Urothelium cell line (cell line): ENCODE measurements around the gene UPF3B.
"Not testable (repeated sequence)": the region's sequence is repeated elsewhere in the genome, so short reads cannot be mapped to it uniquely, and the experiment has no call there.

Experiments
- DNase-seq: peaks from one replicate; pipeline ENCODE4 v3.0.0; 2011; ENCODE audit warnings: low spot score, mixed read lengths
- FAIRE-seq: peaks from 2 replicates; lab custom pipeline; 2011; peaks lifted over from hg19 to GRCh38; lab: Jason Lieb, UNC

UPF3B gene, protein sequence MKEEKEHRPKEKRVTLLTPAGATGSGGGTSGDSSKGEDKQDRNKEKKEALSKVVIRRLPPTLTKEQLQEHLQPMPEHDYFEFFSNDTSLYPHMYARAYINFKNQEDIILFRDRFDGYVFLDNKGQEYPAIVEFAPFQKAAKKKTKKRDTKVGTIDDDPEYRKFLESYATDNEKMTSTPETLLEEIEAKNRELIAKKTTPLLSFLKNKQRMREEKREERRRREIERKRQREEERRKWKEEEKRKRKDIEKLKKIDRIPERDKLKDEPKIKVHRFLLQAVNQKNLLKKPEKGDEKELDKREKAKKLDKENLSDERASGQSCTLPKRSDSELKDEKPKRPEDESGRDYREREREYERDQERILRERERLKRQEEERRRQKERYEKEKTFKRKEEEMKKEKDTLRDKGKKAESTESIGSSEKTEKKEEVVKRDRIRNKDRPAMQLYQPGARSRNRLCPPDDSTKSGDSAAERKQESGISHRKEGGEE

DNA sequence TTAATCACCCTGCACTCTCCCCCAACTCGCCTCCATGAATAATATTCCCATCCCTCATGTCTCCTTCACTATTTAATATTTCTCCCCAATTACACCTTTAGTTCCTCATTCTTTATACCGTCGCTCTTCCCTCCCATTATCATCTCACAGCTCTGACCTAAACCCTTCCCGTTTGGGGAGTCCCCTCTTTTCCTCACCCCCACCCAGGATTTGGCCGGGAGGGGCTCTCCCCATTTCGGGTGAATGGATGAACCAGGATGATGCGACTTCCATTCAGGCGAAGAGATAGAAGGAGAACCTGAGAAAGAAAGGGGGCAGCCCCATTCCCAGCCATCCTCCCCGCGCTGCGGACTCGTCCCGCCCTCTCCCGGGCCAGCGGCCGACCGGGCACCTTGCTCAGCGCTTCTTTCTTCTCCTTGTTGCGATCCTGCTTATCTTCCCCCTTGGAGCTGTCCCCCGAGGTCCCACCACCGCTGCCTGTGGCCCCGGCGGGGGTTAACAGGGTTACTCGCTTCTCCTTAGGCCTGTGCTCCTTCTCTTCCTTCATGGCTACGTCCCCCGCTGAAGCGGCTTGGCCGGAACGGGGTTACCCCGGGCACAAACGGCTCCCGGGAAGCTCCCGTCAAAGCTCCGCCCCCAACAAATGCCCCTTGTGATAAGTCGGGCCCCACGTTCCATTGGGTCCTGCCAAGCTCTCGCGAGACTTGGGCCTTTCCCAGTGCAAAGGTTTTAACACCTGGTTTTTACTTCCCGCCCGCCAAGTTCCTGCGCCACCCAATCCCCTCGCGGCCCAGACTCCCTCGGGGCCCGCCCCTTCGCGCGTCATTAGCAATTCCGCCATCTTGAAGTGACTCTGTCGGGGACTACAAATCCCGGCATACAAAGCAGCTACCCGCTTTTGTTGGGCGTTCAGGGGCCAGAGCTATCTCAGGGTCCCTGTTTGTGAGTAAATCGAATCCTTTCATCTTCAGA lies at the start of gene UPF3B:
TSS of gene UPF3B (minus strand) at position 582 of the 972 bp plus-strand sequence. CDS start at position 547, 35 bp downstream.
- FAIRE-seq (no peak), DNase-seq (peak; percentile 89)

- FAIRE-seq, result no peak
- no peak for DNase-seq
Observed at GRCh38 chrX:119900976-119901375, 48.2 kb upstream of the UPF3B start.

- FAIRE-seq (no peak), DNase-seq (no peak)
Observed at GRCh38 chrX:119899125-119899524, 46.4 kb upstream of the UPF3B start.

DNA sequence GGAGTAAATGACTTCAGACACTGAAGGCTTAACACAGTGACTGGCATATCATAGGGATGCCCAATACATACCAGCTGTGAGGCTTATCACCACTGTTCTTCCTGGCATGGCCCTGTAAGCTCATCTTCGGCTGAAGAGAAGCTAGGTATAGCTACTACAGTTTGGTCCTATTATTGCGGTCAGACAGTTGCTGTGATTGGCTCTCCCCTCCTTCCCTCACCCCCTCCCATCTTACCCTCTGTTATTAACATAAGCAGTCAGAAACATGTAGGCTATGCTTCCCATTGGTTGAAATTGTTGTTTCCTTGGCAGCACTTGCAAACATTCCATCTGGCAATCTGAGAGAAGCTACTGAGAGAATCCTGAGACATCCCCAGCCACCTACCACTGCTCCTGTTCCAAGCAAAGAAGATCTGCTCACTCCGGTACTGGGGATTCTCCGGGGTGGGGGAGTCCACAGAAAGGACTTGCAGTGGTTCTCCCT lies 43.1 kb upstream of the UPF3B start, which contains the start of gene AKAP14:
TSS of gene AKAP14 (plus strand) at position 51 of the 484 bp plus-strand sequence. CDS start 7,331 bp downstream, outside the sequence.
- DNase-seq, result no peak
- FAIRE-seq, result no peak

GRCh38 chrX:119891961-119892692 lies 39.4 kb upstream of the UPF3B start:
- not testable (repeated sequence) for FAIRE-seq, DNase-seq

- not testable (repeated sequence) for DNase-seq, FAIRE-seq
Observed at GRCh38 chrX:119890626-119891025, 37.9 kb upstream of the UPF3B start.

DNA sequence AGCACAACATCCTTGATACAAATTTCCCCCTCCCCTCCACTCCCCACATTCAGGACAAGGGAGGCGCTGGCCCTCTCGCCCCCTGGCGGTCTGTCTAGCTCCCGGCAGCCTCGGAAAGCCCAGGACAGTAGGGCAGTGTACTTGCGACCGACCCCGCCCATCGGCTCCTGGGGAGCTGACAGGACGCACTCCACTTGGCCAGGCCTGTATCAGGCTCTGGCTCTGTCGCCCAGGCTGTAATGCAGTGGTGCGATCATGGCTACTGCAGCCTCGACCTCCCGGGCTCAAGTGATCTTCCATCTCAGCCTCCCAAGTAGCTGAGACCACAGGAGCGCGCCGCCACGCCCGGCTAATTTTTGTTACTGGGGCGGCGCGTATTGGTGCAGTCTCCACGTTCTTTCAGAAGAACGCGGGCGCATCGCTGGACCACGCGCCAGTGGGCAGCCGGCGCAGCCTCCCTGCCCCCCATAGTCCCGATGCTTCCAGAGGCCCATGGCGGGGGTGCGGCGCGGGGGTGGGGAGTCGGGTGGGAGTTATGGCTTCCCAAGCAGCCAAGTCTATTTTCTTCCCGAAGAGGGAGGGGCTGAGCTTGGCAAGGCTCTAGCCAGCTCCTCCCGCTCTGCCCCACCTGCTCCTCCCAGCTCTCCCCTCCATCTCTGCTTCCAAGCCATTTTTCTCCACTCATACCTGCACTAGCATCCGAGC lies 35.1 kb upstream of the UPF3B start:
- FAIRE-seq (no peak), DNase-seq (peak; percentile 67)

GRCh38 chrX:119885554-119886428 lies 33.0 kb upstream of the UPF3B start:
- DNase-seq (no peak), FAIRE-seq (no peak)

- no peak for FAIRE-seq
- peak; percentile 11 for DNase-seq
Observed at GRCh38 chrX:119880552-119881437, 28.0 kb upstream of the UPF3B start.

GRCh38 chrX:119880076-119880475 lies 27.3 kb upstream of the UPF3B start:
- FAIRE-seq, result no peak
- no peak for DNase-seq

DNA sequence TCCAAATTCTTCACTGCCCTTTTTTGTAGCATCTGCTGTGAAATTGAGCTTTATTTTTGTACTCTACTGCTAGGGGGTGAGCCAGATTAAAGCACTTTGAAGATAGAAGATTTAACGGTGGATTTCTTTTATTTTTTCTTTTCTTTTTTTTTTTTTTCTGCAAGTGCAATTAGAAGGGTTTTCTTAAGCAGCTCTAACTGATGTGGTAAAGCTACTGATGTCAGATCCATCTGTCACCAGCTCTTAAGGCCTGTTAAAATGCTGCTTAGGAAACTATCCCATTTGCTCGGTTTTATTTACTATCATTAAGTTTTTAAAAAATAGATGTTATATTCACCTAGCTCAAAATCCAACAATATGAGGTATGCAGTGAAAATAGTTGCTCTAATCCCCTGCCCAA lies 26.0 kb upstream of the UPF3B start:
- no peak for FAIRE-seq

DNA sequence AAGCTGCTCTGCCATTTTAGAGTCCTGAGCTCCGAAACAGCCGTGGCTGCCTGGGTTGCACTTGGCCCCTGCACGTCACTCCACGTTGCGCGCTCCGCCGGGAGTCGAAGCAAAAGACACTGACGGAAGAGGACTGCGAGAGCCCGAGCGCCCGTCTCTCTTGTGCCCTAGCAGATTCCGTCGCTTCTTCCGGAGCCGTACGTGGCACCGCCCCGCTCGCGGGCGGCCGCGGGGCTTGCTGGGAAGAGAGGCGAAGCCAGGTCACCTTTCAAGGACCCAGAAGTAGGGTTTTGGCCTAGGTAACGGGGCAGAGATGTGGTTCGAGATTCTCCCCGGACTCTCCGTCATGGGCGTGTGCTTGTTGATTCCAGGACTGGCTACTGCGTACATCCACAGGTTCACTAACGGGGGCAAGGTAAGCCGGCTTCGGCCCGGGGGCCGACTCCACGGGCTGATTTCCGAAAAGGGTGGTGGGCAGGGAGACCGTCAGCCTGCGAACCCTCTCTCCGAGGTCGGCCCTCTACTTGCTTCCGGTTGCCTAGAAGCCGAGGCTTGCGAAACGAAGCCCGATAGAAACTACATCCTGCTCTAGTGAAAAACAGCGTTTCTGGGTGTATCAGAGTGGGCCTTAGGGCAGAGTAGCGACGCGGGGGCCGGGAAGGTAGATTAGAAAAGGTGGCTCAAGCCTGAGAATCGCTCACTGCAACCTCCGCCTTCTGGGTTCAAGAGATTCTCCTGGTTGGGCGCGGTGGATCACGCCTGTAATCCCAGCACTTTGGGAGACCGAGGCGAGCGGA lies 19.0 kb upstream of the UPF3B start, which contains the start of the genes NDUFA1 and RNF113A:
TSS of gene NDUFA1 (plus strand) at position 234 of the 797 bp plus-strand sequence. CDS start at position 314, 80 bp downstream.
TSS of gene RNF113A (minus strand) at position 135 of the 797 bp plus-strand sequence. CDS start at position 15, 120 bp downstream.
- DNase-seq, result peak; percentile 70
- FAIRE-seq, result no peak

More for the DNA sequence above, 26.0 kb upstream of the UPF3B start:
- no peak for DNase-seq

- no peak for DNase-seq
- no peak for FAIRE-seq
Observed at GRCh38 chrX:119871245-119871598, 18.5 kb upstream of the UPF3B start.

GRCh38 chrX:119870626-119871131 lies 17.9 kb upstream of the UPF3B start:
- DNase-seq (peak; percentile 2), FAIRE-seq (no peak)

- DNase-seq (no peak), FAIRE-seq (no peak)
Observed at GRCh38 chrX:119853444-119853843, 681 bp upstream of the UPF3B start.

GRCh38 chrX:119833905-119834304 lies 18.9 kb downstream of the UPF3B start:
- DNase-seq (no peak), FAIRE-seq (no peak)
